HG03108 (cell line): Measurements from ENCODE around the gene ADAP1.

Source experiments
- ATAC-seq: cut with Tn5 transposase; IDR thresholded peaks from one replicate; pipeline ENCODE4 v1.9.1; 2021; ENCODE audit warnings: moderate library complexity; ENCODE audit not compliant: unreplicated experiment

ADAP1 gene

GRCh38 chr7:988963-989529 is 34.6 kb upstream of the ADAP1 start:
- no peak for ATAC-seq

DNA sequence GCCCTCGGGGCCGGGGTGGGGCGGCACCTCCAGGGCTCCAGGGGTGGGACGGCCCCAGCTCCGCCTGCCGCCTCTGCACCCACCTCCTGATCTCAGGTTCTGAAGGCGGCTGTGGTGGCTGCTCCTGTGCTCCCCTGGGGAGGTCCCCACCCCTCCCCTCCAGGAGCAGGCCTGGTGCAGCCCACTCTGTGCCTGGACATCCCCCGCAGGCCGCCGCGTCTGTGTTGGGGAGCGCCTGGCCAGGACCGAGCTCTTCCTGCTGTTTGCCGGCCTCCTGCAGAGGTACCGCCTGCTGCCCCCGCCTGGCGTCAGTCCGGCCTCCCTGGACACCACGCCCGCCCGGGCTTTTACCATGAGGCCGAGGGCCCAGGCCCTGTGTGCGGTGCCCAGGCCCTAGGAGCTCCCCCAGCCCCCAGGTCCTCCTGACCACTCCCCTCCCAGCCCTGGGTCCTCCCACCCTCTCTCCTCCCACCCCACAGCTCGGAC is 34.0 kb upstream of the ADAP1 start:
- no peak for ATAC-seq

- ATAC-seq = no peak
These were observed 33.4 kb upstream of the ADAP1 start for GRCh38 chr7:987909-988308.

GRCh38 chr7:986766-987751 is 32.6 kb upstream of the ADAP1 start:
- ATAC-seq = no peak

GRCh38 chr7:985915-986741 is 31.6 kb upstream of the ADAP1 start:
- no peak for ATAC-seq

- ATAC-seq = no peak
These were observed 30.6 kb upstream of the ADAP1 start for GRCh38 chr7:985127-985416.

DNA sequence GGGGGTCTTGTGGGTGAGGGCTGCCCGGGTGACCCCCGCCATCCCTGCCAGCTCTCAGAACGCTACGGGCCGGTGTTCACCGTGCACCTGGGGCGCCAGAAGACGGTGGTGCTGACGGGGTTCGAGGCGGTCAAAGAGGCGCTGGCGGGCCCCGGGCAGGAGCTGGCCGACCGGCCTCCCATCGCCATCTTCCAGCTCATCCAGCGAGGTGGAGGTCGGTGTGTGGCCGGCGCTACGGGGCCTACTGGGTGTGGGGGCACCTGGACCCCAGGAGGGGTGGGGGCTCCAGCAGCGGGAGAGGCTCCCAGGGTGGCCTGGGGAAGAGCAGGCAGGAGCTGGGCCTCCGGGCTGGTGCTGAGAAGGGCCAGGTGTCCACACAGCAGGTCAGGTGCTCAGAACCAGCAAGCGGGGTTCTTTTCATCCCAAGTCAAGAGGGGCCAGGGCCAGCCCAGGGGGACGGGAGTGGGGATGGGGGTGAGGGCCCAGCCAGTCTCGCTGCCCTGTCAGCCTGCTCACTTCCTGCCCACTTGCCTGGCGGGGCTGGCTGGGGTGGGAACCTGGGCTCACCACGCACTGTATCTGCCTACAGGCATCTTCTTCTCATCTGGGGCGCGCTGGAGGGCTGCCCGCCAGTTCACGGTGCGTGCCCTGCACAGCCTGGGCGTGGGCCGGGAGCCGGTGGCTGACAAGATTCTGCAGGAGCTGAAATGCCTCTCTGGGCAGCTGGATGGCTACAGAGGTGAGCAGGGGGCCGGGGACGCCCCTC is 30.1 kb upstream of the ADAP1 start:
- ATAC-seq = no peak

DNA sequence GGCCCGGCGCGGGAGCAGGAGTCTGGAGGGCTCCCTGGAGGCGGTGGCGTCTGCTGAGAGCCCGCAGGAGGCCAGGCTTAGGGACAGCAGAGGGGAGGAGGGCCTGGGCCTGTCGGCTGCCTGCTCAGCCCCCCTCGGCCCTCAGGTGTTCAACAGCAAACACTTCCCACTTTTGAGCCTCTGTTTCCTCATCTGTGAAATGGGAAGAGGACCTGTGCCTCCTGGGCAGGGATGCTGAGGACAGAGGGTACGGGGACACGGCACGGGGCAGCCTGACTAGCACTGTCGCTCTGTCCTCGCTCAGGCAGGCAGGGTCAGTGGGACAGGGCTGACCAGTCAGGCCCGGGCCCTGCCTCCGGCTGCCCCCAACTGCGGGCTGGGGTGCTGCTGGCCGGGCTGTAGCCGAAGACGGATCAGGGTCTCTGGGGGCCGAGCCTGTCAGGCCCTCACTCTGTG is 29.2 kb upstream of the ADAP1 start:
- ATAC-seq = no peak

- ATAC-seq = no peak
These were observed 28.6 kb upstream of the ADAP1 start, which contains the start of gene CYP2W1 for GRCh38 chr7:983004-983615. Gene CYP2W1 (plus strand): TSS chr7:983181. CDS start chr7:983212, 31 bp downstream.

DNA sequence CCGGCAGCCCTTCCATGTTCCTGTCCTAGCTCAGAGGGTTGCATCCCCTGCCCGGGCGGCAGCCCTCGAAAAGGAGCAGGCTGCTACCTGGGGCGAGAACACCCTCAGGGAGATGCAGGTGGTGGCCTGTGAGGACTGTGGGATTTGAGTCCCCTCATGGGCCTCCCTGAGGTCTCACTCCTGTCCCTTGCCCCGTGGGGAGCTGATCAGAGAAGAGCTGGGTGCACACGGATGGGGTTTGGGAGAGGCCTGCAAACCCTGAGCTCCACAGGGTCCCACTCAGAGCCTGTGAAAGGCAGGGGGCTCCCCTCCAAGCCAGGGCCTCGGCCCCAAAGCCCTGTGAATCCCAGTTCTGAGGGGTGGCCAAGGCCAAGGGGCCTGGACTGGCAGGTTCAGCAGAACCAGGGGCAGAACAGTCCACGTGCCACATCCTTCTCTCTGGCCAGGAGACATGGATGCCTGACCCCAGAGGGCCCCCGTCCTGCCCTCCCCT is 28.1 kb upstream of the ADAP1 start:
- no peak for ATAC-seq

- ATAC-seq = no peak
These were observed 27.5 kb upstream of the ADAP1 start for GRCh38 chr7:981793-982510.

- no peak for ATAC-seq
These were observed 25.5 kb upstream of the ADAP1 start for GRCh38 chr7:979886-980571.

GRCh38 chr7:979151-979550 is 24.7 kb upstream of the ADAP1 start:
- ATAC-seq = no peak

DNA sequence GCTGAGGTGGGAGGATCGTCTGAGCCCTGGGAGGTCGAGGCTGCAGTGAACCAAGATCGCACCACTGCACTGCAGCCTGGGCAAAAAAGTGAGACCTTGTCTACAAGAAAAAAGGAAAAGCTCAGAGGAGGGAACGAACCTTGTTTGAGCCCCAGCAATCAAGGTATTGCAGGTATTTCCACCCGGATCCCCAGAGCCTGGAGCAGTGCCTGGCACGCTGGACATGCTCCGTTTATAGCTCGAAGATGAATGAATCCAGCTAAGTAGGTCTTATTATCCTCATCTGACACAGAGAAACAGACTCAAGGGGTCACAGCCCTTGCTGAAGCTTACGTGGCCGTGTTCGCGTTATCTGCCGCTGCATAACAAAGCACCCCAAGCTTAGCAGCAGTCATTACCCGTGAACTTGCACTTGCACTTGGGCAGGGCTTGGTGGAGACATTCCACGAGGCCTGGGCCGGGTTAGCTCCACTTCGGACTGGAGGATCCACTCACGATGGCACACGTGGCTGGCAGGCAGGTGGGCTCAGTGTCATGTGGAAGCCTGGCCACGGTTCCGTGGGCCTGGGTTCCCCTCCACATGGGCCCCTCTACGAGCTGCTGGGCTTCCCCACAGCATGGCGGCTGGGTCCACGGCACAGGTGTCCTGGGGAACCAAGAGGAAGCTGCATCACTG is 24.1 kb upstream of the ADAP1 start:
- no peak for ATAC-seq

GRCh38 chr7:978049-978346 is 23.5 kb upstream of the ADAP1 start:
- ATAC-seq = no peak

DNA sequence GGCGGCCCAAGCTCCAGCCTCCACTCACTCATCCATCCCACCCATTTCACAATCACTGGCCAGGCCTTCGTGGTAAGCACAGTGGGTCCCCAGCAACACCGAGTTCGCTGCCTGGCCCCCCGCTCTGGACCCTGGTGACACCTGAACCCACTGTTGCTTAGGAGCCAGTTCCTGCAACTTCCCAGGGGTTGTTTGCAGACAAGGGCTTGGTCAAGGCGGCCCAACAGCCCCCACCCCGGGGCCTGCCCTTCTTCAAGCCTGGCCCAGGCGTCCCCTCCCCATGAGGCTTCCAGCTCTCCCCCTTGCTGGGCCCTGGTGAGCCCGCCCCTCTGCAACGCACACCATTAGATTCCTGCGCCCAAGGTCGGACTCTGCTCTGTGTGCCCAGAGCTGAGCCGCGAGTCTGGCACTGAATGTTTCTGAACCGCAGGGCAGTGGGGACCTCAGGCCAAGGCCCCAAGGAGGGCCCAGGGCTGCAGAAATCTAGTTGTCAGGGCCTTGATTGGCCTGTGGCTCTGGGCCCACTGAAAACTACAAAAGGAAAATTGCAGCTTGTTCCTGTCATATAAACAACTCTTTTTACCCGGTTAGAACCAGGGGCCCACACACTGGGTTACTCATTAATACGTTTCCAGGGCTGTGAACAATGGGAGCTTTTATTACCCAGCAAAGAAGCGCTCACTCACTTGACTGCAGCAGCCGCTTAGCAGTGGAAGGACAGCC is 23.0 kb upstream of the ADAP1 start:
- ATAC-seq = peak; percentile 44

- no peak for ATAC-seq
These were observed 22.4 kb upstream of the ADAP1 start for GRCh38 chr7:976901-977325.
